GM12873 (cell line): ENCODE measurements around the gene PDIA5.

Experiments used
- CTCF ChIP-seq: IDR thresholded peaks from 2 replicates; pipeline ENCODE4 v1.5.1; 2012; ENCODE audit warnings: low read depth, mild to moderate bottlenecking, moderate library complexity, low read length, control low read depth; ENCODE audit not compliant: insufficient read depth; ENCODE audit errors: missing control alignments

PDIA5 gene

DNA sequence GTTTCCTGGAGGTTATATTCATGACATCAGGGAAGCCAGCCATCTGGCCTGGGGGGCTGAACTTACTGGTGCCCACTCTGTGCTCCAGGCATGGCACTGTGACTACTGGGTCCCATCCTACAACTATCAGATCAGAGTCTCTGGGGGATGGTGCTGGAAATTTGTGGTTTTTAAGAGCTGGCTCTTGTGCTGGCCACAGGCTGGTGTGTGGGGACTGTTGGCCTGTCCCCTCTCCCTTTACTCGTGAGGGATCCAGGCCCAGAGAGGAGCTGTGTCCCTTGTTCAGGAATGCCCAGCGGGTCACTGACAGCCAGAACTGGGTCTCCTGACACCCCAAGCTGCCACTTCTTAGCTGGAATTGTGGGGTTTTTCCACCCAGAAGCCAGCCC, 90.4 kb downstream of the PDIA5 start:
- TF ChIP-seq CTCF: no peak

GRCh38 chr3:123157598-123158287, 90.9 kb downstream of the PDIA5 start:
- TF ChIP-seq CTCF: no peak

DNA sequence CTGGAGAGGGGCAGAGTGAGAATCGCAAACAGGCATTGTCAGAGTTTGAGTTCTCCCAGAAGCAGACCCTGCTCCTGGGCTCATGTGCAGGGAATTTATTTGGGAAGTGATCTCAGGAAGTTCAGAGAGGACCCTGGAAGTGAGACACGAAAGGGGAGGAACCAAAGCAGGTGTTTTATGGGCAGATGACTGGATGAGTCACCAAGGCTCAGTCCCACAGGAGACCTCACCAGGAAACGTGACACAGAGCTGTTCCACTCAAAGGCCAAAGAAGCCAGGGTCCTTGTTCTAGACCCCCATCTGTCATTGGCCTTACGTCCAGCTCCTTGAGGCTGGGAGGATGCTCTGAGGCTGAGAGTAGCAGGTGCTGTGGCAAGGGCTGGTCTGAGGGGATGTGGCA, 91.5 kb downstream of the PDIA5 start:
- TF ChIP-seq CTCF: no peak

- TF ChIP-seq CTCF: no peak
Observed at GRCh38 chr3:123158899-123159390, 92.1 kb downstream of the PDIA5 start.

DNA sequence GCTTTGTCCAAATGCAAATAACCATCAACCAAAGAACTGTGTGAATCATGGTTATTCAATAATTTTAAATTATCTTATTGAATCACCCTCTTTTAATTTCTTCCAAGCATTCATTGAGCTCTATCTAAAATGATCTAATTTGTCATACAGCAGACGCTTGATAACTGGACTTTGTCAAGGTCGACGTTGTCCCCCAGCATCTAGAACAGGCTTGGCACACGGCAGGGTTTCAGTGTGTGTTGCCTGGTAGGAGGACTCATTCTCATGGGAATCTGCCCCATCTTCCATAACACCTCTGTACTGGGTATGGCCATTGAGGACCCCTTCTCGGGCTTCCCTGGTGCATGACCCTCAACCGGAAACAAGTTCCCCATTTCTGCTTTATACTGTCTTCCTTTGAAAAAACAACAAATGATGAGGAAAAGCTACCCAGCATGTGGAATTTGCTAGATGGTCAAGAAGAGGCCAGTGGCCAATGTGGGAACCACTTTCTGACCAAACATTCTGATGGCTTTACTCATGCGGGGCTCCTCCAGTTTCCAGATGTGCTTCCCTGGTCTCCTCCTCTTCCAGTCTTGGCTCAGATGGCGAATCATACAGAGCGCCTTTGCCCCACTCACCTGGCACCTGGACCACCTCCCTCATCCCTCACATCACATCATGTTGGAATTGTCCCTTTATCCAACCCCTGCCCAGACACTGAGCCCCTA, 93.3 kb downstream of the PDIA5 start:
- TF ChIP-seq CTCF: no peak

- no peak for TF ChIP-seq CTCF
Observed at GRCh38 chr3:123161167-123161566, 94.3 kb downstream of the PDIA5 start.

DNA sequence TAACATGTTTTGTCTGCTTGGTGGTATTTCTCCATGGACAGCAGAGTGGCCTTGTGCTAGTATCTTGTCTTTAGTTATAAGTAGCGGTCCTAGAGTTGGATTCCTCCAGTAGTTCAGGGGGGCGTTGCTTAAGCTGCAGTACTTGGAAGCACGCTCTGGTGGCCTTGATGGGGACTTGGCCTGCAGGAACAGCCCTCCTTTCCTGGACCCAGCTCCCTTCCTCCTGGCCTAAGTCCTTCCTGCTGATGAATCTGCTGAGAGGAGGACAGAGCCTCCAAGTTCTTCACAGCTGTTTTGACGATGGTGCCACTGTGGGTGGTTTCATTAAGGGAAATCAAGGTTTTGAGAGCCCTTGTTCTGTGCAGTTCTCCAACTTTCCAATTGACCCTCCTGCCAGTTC, 96.3 kb downstream of the PDIA5 start:
- no peak for TF ChIP-seq CTCF
